ENCODE measurements around the gene DPF3. TPM values are rescaled to one million over a fixed set of nuclear protein-coding genes. Genes with fewer than 3 reads are reported as not detected.

DPF3 gene
- total RNA-seq, 4 donors from 2014 or later, result 16.7 to 27.8 (median 20.3) TPM

DNA sequence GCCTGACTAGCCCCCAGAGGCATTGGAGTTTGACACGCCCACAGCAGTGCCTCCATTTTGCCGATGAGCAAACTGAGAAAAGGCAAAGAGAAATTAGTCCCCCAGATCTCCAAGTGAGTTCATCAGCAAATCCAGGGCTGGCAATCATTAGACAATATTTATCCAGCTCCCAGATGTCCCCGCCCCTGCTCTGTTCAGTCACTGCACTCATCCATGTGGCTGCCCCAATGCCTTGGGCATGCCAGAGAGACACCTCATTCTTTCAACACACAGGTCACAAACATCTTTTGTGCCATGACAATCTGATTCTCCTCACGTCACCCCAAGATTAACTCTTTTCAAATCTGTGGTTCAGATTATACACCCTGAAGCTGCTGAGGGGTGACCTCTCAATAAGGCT is 43.5 kb downstream of the DPF3 start:
- H3K36me3 ChIP-seq, result no peaks in the 10 kb centered on the region
- H3K4me1 ChIP-seq, result peaks cover 33 to 40% of the 10 kb centered on the region in 2 donors
- in situ Hi-C loops (cut with MboI; ENCODE audit: low sequenced_read_pairs in 4 of 4) (no loop called here), intact Hi-C loops (cut with DNase I; ENCODE audit: low total_unique reads) (no loop called here)
- no peak overlapping the region for H3K4me3 ChIP-seq
- no peak for TF ChIP-seq POLR2A (IDR thresholded peaks at IDR 0.05)
- TF ChIP-seq, protein P1, sequence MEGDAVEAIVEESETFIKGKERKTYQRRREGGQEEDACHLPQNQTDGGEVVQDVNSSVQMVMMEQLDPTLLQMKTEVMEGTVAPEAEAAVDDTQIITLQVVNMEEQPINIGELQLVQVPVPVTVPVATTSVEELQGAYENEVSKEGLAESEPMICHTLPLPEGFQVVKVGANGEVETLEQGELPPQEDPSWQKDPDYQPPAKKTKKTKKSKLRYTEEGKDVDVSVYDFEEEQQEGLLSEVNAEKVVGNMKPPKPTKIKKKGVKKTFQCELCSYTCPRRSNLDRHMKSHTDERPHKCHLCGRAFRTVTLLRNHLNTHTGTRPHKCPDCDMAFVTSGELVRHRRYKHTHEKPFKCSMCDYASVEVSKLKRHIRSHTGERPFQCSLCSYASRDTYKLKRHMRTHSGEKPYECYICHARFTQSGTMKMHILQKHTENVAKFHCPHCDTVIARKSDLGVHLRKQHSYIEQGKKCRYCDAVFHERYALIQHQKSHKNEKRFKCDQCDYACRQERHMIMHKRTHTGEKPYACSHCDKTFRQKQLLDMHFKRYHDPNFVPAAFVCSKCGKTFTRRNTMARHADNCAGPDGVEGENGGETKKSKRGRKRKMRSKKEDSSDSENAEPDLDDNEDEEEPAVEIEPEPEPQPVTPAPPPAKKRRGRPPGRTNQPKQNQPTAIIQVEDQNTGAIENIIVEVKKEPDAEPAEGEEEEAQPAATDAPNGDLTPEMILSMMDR (IDR thresholded peaks at IDR 0.05 in 4 of 5, conservative IDR thresholded peaks at IDR 0.05 in 1 of 5), result no peak
- DNase-seq (no peak), ATAC-seq (no peak)
- H3K9me3 ChIP-seq, result no peaks in the 10 kb centered on the region
- H3K27ac ChIP-seq, result peak overlapping the region in 1 of 4 donors; percentile 41
- no peaks in the 10 kb centered on the region for H3K27me3 ChIP-seq

DNA sequence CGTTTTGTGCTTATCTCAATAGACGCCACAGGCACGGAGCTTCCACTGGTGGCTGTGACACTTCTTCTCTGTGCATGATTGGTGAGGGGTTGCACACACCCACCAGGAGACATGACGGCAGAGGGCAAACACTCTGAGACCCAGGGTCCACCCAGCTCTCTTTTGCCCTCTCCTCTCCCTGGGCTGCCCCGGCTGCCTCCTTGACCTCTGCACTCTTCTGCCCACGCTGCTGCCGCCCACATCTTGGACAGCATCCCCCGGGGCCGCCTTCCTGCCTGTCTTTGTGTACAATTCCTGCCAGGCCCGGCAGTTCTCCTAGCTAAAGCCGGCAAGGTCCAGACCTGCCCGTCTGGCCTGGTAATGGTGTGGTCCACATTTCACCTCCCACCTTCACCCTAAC is 44.7 kb downstream of the DPF3 start:
- intact Hi-C loops (cut with DNase I; ENCODE audit: low total_unique reads), result no loop called here
- in situ Hi-C loops (cut with MboI; ENCODE audit: low sequenced_read_pairs in 4 of 4), result no loop called here
- ATAC-seq (no peak), DNase-seq (no peak)
- Histone ChIP-seq H3K27me3 (no peaks in the 10 kb centered on the region), H3K4me3 (no peak overlapping the region), H3K27ac (peak overlapping the region in 2 of 4 donors; percentile 41 to 52), H3K4me1 (peaks cover 30 to 37% of the 10 kb centered on the region in 2 donors), H3K36me3 (no peaks in the 10 kb centered on the region), H3K9me3 (no peaks in the 10 kb centered on the region)
- no peak for TF ChIP-seq POLR2A (IDR thresholded peaks at IDR 0.05)

DNA sequence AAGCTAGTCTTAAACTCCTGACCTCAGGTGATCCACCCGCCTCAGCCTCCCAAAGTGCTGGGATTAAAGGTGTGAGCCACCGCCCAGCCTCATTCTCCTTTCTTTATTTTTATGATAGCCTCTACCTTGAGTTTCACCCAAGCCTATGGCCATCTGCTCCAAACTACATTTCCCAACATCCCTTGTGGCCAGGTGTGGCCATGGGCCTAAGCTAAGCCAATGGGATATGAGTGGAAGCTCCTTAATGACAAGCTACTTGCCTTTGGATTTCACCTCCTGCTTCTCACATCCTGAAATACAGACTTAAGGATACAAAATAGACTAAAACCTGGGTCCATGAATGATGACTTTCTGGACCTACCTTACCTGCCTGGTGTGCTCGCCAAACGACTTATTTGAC is 46.2 kb downstream of the DPF3 start:
- Histone ChIP-seq H3K4me3 (no peak overlapping the region), H3K9me3 (no peaks in the 10 kb centered on the region), H3K36me3 (no peaks in the 10 kb centered on the region), H3K4me1 (peaks cover 32 to 37% of the 10 kb centered on the region in 2 donors), H3K27ac (peak overlapping the region in 1 of 4 donors; percentile 58), H3K27me3 (no peaks in the 10 kb centered on the region)
- TF ChIP-seq, protein P1 (IDR thresholded peaks at IDR 0.05 in 4 of 5, conservative IDR thresholded peaks at IDR 0.05 in 1 of 5), result no peak
- no peak for TF ChIP-seq POLR2A (IDR thresholded peaks at IDR 0.05)
- in situ Hi-C loops (cut with MboI; ENCODE audit: low sequenced_read_pairs in 4 of 4), result no loop called here
- intact Hi-C loops (cut with DNase I; ENCODE audit: low total_unique reads), result no loop called here
- no peak for DNase-seq
- ATAC-seq, result no peak

DNA sequence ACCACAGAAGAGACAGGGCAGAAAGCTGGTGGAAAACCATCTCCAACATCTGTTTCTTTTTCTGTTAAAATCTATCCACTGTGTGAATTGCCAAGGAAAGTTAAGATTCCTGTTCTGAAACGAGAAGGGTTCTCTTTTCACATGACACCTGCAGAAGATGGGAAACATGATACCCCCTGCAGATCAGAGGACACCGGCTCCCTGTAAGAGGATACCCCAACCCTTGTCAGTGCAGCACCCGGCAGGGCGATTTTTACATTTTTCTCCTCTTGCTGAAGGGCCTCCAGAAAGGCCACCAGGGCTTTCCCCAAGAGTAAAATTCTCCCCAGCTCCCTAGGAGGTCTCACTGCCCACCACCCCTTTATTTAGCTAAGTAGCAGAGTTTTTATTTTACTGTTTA is 48.2 kb downstream of the DPF3 start:
- H3K27ac ChIP-seq, result peak overlapping the region; percentile 46 to 76 (median 55)
- no peaks in the 10 kb centered on the region for H3K36me3 ChIP-seq
- peak in 1 of 2 donors; percentile 33 for DNase-seq
- TF ChIP-seq, protein P1 (IDR thresholded peaks at IDR 0.05 in 4 of 5, conservative IDR thresholded peaks at IDR 0.05 in 1 of 5), result no peak
- ATAC-seq, result peak; percentile 37 to 75
- H3K4me1 ChIP-seq, result peaks cover 26 to 29% of the 10 kb centered on the region in 2 donors
- intact Hi-C loops (cut with DNase I; ENCODE audit: low total_unique reads) (no loop called here), in situ Hi-C loops (cut with MboI; ENCODE audit: low sequenced_read_pairs in 4 of 4) (no loop called here)
- no peaks in the 10 kb centered on the region for H3K27me3 ChIP-seq
- no peaks in the 10 kb centered on the region for H3K9me3 ChIP-seq
- H3K4me3 ChIP-seq, result no peak overlapping the region

DNA sequence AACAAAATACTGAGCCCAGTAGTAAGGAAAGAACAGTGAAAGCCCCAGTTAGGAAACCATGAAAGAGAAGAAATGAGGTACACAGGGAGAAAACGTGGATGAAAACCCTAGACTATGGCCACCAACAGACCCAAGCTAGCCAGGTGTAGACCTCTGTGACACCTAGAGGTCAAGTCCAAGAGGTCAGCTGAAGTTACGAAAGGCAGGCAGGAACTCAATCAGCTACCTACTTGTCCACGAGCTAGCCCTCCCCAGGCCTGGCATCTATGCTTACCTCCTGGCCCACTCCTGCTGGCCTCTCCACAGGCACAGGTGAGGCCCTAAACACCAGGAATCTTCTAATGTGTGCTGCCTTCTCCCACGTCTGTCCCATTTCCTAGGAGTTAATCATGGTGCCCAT is 48.7 kb downstream of the DPF3 start:
- no peak for DNase-seq
- ATAC-seq, result no peak
- in situ Hi-C loops (cut with MboI; ENCODE audit: low sequenced_read_pairs in 4 of 4), result no loop called here

More for the DNA sequence above, 48.7 kb downstream of the DPF3 start:
- TF ChIP-seq, protein P1 (IDR thresholded peaks at IDR 0.05 in 4 of 5, conservative IDR thresholded peaks at IDR 0.05 in 1 of 5), result no peak
- no peak for TF ChIP-seq POLR2A (IDR thresholded peaks at IDR 0.05)
- H3K27me3 ChIP-seq, result no peaks in the 10 kb centered on the region
- no peaks in the 10 kb centered on the region for H3K36me3 ChIP-seq
- H3K9me3 ChIP-seq, result no peaks in the 10 kb centered on the region
- peaks cover 26 to 33% of the 10 kb centered on the region in 2 donors for H3K4me1 ChIP-seq
- no peak overlapping the region for H3K4me3 ChIP-seq
- intact Hi-C loops (cut with DNase I; ENCODE audit: low total_unique reads), result no loop called here
- peak overlapping the region; percentile 46 to 76 (median 55) for H3K27ac ChIP-seq

All from gastrocnemius medialis (tissue), 4 donors.